Measurements from ENCODE around the gene TCHP. TPM values are rescaled to one million over a fixed set of nuclear protein-coding genes. Genes with fewer than 3 reads are reported as not detected.
A peak's percentile ranks its signal among the peaks of the same experiment; 100 is the strongest.

TCHP gene
- total RNA-seq, 1 donor, result 8.7 TPM

DNA sequence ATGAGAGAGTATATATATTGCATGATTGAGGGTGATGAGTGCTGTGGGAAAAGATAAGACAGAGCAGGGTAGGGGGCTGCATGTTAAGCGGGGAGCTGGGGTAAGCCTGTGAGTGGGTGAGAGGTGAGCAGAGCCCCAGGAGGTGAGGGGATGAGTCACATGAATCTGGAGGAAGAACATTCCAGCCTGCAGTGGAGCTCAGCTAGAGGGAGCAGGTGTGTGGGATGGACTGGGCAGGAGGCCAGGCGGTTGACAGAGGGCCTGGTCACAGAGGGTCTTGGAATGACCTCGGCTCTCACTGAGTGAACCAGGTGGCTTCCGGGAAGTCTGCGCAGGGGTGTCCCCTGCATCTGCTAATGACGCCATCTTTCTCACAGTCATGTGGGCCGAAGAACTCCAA, 51.7 kb downstream of the TCHP start:
- TF ChIP-seq, protein P1, sequence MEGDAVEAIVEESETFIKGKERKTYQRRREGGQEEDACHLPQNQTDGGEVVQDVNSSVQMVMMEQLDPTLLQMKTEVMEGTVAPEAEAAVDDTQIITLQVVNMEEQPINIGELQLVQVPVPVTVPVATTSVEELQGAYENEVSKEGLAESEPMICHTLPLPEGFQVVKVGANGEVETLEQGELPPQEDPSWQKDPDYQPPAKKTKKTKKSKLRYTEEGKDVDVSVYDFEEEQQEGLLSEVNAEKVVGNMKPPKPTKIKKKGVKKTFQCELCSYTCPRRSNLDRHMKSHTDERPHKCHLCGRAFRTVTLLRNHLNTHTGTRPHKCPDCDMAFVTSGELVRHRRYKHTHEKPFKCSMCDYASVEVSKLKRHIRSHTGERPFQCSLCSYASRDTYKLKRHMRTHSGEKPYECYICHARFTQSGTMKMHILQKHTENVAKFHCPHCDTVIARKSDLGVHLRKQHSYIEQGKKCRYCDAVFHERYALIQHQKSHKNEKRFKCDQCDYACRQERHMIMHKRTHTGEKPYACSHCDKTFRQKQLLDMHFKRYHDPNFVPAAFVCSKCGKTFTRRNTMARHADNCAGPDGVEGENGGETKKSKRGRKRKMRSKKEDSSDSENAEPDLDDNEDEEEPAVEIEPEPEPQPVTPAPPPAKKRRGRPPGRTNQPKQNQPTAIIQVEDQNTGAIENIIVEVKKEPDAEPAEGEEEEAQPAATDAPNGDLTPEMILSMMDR (IDR thresholded peaks at IDR 0.05; ENCODE audit: extremely low read depth, low read depth, low read length), result no peak
- no peaks in the 10 kb centered on the region for H3K27me3 ChIP-seq (ENCODE audit: insufficient read depth, low read length)
- peak; percentile 79 for DNase-seq (ENCODE audit: insufficient read length, low spot score, missing footprints)
- H3K4me3 ChIP-seq (ENCODE audit: insufficient read depth, low read length), result peak overlapping the region; percentile 34
- H3K27ac ChIP-seq (ENCODE audit: low read depth, low read length), result peak overlapping the region; percentile 97
- H3K36me3 ChIP-seq (ENCODE audit: insufficient read depth, low read length), result peaks cover 45% of the 10 kb centered on the region
- peaks cover 61% of the 10 kb centered on the region for H3K4me1 ChIP-seq (ENCODE audit: insufficient read depth, low read length)
- peak overlapping the region; percentile 69 for H3K4me2 ChIP-seq (ENCODE audit: insufficient read depth, low read length)
- no peak overlapping the region for H2AFZ ChIP-seq (ENCODE audit: low read length)
- H3K9me3 ChIP-seq (ENCODE audit: low read depth, low read length), result no peaks in the 10 kb centered on the region
- peaks cover 10% of the 10 kb centered on the region for H3K79me2 ChIP-seq (ENCODE audit: insufficient read depth, low read length)
- H4K20me1 ChIP-seq (ENCODE audit: insufficient read depth, low read length), result no peaks in the 10 kb centered on the region

DNA sequence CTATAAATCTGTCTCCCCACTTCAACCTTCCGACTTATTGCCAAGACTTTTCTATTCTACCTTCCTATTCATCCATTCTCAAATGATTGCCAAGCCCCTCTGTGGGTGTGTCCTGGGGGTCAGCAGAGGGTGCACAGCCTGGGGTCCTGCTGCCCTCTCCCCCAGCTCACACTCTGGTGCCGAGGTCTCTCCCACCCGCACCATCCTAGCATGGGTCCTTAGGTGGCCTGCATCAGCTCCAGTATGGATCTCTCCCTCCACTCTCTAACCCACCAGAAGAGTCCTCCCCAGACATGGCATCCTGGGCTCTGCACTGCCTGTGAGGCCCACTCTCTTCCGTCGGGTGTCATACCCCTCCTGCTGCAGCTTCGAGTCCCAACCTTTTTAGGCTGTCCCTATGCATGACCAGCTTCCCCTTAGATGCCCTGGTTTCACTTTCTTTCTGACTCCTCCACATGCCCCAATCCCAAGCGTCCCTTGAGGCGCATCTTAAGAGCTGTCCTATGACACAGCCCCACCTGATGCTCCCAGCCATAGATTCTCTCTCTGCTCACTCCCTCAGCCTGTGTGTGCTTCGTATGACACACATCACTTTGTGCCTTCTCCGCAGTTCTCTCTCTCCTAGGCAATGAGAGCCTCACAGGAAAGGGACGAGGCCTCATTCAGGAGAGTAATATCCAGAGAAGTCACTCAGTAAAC, 52.2 kb downstream of the TCHP start:
- Histone ChIP-seq H3K27me3 (ENCODE audit: insufficient read depth, low read length) (no peaks in the 10 kb centered on the region), H3K4me3 (ENCODE audit: insufficient read depth, low read length) (no peak overlapping the region), H3K9me3 (ENCODE audit: low read depth, low read length) (no peaks in the 10 kb centered on the region), H3K4me2 (ENCODE audit: insufficient read depth, low read length) (peak overlapping the region; percentile 69), H3K79me2 (ENCODE audit: insufficient read depth, low read length) (peaks cover 6% of the 10 kb centered on the region), H3K4me1 (ENCODE audit: insufficient read depth, low read length) (peaks cover 56% of the 10 kb centered on the region), H3K27ac (ENCODE audit: low read depth, low read length) (peak overlapping the region; percentile 97), H3K36me3 (ENCODE audit: insufficient read depth, low read length) (peaks cover 43% of the 10 kb centered on the region), H2AFZ (ENCODE audit: low read length) (no peak overlapping the region), H4K20me1 (ENCODE audit: insufficient read depth, low read length) (no peaks in the 10 kb centered on the region)
- TF ChIP-seq, protein P1 (IDR thresholded peaks at IDR 0.05; ENCODE audit: extremely low read depth, low read depth, low read length), result no peak
- peak; percentile 56 for DNase-seq (ENCODE audit: insufficient read length, low spot score, missing footprints)

DNA sequence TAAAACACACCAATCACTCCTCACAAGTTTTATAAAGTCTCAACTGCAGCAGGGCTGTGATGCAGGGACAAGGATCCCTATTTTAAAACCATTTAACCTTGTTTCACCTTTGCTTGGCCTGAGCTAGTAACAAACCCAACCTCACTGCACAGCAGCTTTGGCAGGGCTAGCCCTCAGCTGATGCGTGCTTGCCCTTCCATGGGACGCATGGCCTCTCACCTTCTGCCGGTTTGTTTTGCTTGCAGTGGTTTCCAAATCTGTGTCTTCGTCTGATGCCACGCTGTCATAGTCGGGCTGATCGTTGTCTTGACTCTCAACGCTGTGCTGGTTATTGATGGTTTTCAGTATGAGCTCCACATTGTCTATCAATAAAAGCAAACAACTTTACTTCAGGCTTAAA, 52.8 kb downstream of the TCHP start:
- H2AFZ ChIP-seq (ENCODE audit: low read length), result no peak overlapping the region
- no peak for DNase-seq (ENCODE audit: insufficient read length, low spot score, missing footprints)
- H3K4me3 ChIP-seq (ENCODE audit: insufficient read depth, low read length), result no peak overlapping the region
- H3K9me3 ChIP-seq (ENCODE audit: low read depth, low read length), result no peaks in the 10 kb centered on the region
- peaks cover 50% of the 10 kb centered on the region for H3K4me1 ChIP-seq (ENCODE audit: insufficient read depth, low read length)
- no peak overlapping the region for H3K4me2 ChIP-seq (ENCODE audit: insufficient read depth, low read length)
- H4K20me1 ChIP-seq (ENCODE audit: insufficient read depth, low read length), result no peaks in the 10 kb centered on the region
- peaks cover 41% of the 10 kb centered on the region for H3K36me3 ChIP-seq (ENCODE audit: insufficient read depth, low read length)
- peak overlapping the region; percentile 97 for H3K27ac ChIP-seq (ENCODE audit: low read depth, low read length)
- H3K79me2 ChIP-seq (ENCODE audit: insufficient read depth, low read length), result peaks cover 6% of the 10 kb centered on the region
- TF ChIP-seq, protein P1 (IDR thresholded peaks at IDR 0.05; ENCODE audit: extremely low read depth, low read depth, low read length), result no peak
- H3K27me3 ChIP-seq (ENCODE audit: insufficient read depth, low read length), result no peaks in the 10 kb centered on the region

DNA sequence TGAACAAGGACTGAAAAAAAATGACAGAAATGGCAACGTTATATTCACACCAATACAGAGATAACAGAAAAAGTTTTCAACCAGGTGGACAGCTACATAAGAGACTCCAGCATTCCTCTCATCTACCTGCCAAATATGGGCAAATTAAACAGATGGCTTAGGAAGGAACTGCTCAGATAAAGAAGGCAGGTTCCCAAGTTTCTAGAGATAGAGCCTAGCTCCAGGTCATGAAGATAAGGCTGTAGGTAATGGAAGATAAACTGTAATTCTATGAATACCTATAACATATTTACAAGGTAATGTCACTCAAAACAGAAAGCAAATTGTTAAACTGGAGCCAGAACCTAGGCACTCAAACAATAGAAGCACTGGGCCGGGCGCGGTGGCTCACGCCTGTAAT, 53.6 kb downstream of the TCHP start:
- Histone ChIP-seq H2AFZ (ENCODE audit: low read length) (no peak overlapping the region), H3K27me3 (ENCODE audit: insufficient read depth, low read length) (no peaks in the 10 kb centered on the region), H3K36me3 (ENCODE audit: insufficient read depth, low read length) (peaks cover 39% of the 10 kb centered on the region), H3K4me2 (ENCODE audit: insufficient read depth, low read length) (no peak overlapping the region), H3K79me2 (ENCODE audit: insufficient read depth, low read length) (peaks cover 6% of the 10 kb centered on the region), H3K4me3 (ENCODE audit: insufficient read depth, low read length) (no peak overlapping the region), H4K20me1 (ENCODE audit: insufficient read depth, low read length) (no peaks in the 10 kb centered on the region), H3K4me1 (ENCODE audit: insufficient read depth, low read length) (peaks cover 42% of the 10 kb centered on the region), H3K27ac (ENCODE audit: low read depth, low read length) (peak overlapping the region; percentile 97), H3K9me3 (ENCODE audit: low read depth, low read length) (no peaks in the 10 kb centered on the region)
- TF ChIP-seq, protein P1 (IDR thresholded peaks at IDR 0.05; ENCODE audit: extremely low read depth, low read depth, low read length), result no peak
- DNase-seq (ENCODE audit: insufficient read length, low spot score, missing footprints), result no peak

Data from osteoblast (primary cell).